Measurements from ENCODE around the gene CCDC33. TPM values are rescaled to one million over a fixed set of nuclear protein-coding genes. Genes with fewer than 3 reads are reported as not detected.

CCDC33 gene
- total RNA-seq, 1 experiment from 2014 or later: 0.15 TPM

- Histone ChIP-seq H4K20me1 (ENCODE audit: insufficient read depth) (no peaks in the 10 kb centered on the region), H3K9me3 (ENCODE audit: control insufficient read depth in 1 of 2, insufficient read depth in 1 of 2, low read depth in 1 of 2, low read length in 2 of 2) (no peaks in the 10 kb centered on the region), H2AFZ (ENCODE audit: low read depth, low read length, poor library complexity, severe bottlenecking) (no peak overlapping the region), H3K79me2 (ENCODE audit: insufficient read depth, low read length) (no peaks in the 10 kb centered on the region), H3K27ac (ENCODE audit: low read depth, low read length) (no peak overlapping the region), H3K4me3 (replicated peaks in 1 of 2; ENCODE audit: low read depth in 1 of 2, low read length in 2 of 2) (no peak overlapping the region), H3K9me2 (ENCODE audit: insufficient read depth) (no peaks in the 10 kb centered on the region), H3K4me2 (ENCODE audit: low read length) (no peak overlapping the region), H3K27me3 (ENCODE audit: insufficient read depth, low read length) (peaks cover 16% of the 10 kb centered on the region; the same call in 1 of the 2 replicates), H3K36me3 (ENCODE audit: control insufficient read depth in 1 of 2, insufficient read depth in 2 of 2, low read length in 2 of 2) (no peaks in the 10 kb centered on the region), H3K4me1 (ENCODE audit: control insufficient read depth in 1 of 2, insufficient read depth in 2 of 2, low read length in 2 of 2) (peaks cover 28 to 45% of the 10 kb centered on the region in 2 experiments), H3K9ac (ENCODE audit: low read length) (no peak overlapping the region)
- no peak for DNase-seq (ENCODE audit: low read depth, low spot score)
- CTCF ChIA-PET: no interaction called here
- TF ChIP-seq POLR2AphosphoS5 (IDR thresholded peaks at IDR 0.05; ENCODE audit: low read depth, low read length) (no peak), CEBPB (IDR thresholded peaks at IDR 0.05; ENCODE audit: low read depth) (no peak), YY1 (IDR thresholded peaks at IDR 0.05; ENCODE audit: extremely low read depth, insufficient replicate concordance, low read depth, low read length) (no peak), EZH2phosphoT487 (IDR thresholded peaks at IDR 0.05; ENCODE audit: borderline replicate concordance) (no peak), SP1 (IDR thresholded peaks at IDR 0.05; ENCODE audit: low read depth) (no peak), JUND (IDR thresholded peaks at IDR 0.05) (no peak), EGR1 (IDR thresholded peaks at IDR 0.05; ENCODE audit: low read depth) (no peak), EZH2 (IDR thresholded peaks at IDR 0.05) (no peak), ATF3 (IDR thresholded peaks at IDR 0.05) (no peak), RAD21 (IDR thresholded peaks at IDR 0.05; ENCODE audit: low read depth) (no peak), ZNF274 (IDR thresholded peaks at IDR 0.05; ENCODE audit: low read depth, low read length) (no peak), CTCF (IDR thresholded peaks at IDR 0.05 in 2 of 3, conservative IDR thresholded peaks at IDR 0.05 in 1 of 3; ENCODE audit: borderline replicate concordance in 1 of 3, insufficient read depth in 1 of 3, low read depth in 2 of 3, low read length in 2 of 3) (no peak)
- TF ChIP-seq, protein P1, sequence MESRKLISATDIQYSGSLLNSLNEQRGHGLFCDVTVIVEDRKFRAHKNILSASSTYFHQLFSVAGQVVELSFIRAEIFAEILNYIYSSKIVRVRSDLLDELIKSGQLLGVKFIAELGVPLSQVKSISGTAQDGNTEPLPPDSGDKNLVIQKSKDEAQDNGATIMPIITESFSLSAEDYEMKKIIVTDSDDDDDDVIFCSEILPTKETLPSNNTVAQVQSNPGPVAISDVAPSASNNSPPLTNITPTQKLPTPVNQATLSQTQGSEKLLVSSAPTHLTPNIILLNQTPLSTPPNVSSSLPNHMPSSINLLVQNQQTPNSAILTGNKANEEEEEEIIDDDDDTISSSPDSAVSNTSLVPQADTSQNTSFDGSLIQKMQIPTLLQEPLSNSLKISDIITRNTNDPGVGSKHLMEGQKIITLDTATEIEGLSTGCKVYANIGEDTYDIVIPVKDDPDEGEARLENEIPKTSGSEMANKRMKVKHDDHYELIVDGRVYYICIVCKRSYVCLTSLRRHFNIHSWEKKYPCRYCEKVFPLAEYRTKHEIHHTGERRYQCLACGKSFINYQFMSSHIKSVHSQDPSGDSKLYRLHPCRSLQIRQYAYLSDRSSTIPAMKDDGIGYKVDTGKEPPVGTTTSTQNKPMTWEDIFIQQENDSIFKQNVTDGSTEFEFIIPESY (IDR thresholded peaks at IDR 0.05; ENCODE audit: extremely low read depth, insufficient replicate concordance, low read length): no peak
- no TSS peak for BruUV-seq (replicated peaks)
- RAD21 ChIA-PET (ENCODE audit: low non-redundant PET in 1 of 2, low total read pairs in 2 of 2, uncharacterized antibody in 2 of 2, unreplicated experiment in 2 of 2): no interaction called here
- POLR2A ChIA-PET: interaction anchor here (0.6 kb wide), 1 partner anchor 1697 kb away, joined by 4 read pairs; no protein-coding TSS in a partner anchor
- no peak for ATAC-seq
- intact Hi-C loops (cut with micrococcal nuclease): loop anchor here (5.0 kb wide), 1 partner anchor 52 kb away; no protein-coding TSS in a partner anchor
These were observed 32.2 kb upstream of the CCDC33 start for GRCh38 chr15:74203914-74204431.

All from HCT116 (cell line).